GM12875 (cell line): ENCODE measurements around the gene GPI.
A peak's percentile ranks its signal among the peaks of the same experiment; 100 is the strongest.

Source experiments
- H3K4me3 ChIP-seq: one replicate; pipeline ENCODE4 v1.5.1; 2011; ENCODE audit warnings: low read depth, low read length, control low read depth
- CTCF ChIP-seq: IDR thresholded peaks from 2 replicates; pipeline ENCODE4 v1.5.1; 2011; ENCODE audit warnings: low read depth, mild to moderate bottlenecking, control low read depth, inconsistent platforms, low read length, moderate library complexity, borderline replicate concordance; ENCODE audit not compliant: insufficient read depth

The GPI gene

GRCh38 chr19:34411216-34411615 is 46.2 kb downstream of the GPI start:
- TF ChIP-seq CTCF, result no peak
- H3K4me3 ChIP-seq, result no peak overlapping the region

DNA sequence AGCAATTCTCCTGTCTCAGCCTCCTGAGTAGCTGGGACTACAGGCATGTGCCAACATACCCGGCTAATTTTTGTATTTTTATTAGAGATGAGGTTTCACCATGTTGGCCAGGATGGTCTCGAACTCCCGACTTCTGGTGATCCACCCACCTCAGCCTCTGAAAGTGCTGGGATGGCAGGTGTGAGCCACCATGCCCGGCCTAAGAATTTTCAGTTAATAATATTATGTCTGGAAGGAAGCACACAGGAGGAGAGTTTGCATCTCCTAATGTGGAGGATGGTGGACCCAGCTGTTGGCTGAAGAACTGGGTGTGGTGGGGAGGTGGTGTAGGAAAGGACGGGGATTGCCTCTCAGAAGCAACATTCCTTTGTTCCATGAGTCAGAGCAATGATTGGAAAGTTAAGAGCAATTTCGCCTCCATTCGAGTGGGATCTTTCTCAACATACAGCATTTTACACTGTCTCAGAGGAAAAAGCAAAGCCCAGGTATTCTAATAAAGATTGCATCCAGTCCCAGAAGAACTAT is 51.1 kb downstream of the GPI start:
- no peak for TF ChIP-seq CTCF

DNA sequence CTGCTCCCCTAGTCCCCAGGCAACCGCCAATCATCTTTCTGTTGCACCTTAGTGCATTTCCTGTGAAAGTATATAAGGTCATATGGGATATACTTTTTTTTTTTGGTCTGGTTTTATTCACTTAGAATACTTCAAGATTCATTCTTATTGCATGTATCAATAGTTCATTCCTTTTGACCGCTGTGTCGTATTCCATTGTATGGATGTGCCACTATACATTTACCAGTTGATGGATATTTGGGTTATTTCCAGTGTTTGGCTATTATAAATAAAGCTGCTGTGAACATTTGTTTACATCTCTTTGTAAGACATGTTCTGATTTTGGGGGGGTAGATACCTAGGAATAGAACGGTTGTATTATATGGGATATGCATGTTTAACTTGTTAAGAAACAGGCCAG is 53.3 kb downstream of the GPI start:
- no peak overlapping the region for H3K4me3 ChIP-seq
- TF ChIP-seq CTCF, result no peak

More for the DNA sequence above, 51.1 kb downstream of the GPI start:
- no peak overlapping the region for H3K4me3 ChIP-seq

- TF ChIP-seq CTCF, result no peak
- H3K4me3 ChIP-seq, result no peak overlapping the region
Observed at GRCh38 chr19:34426096-34426661, 61.2 kb downstream of the GPI start.

- H3K4me3 ChIP-seq, result peak overlapping the region; percentile 90
- TF ChIP-seq CTCF, result no peak
Observed at GRCh38 chr19:34428549-34429285, 63.7 kb downstream of the GPI start.

GRCh38 chr19:34429553-34429952 is 64.6 kb downstream of the GPI start:
- TF ChIP-seq CTCF, result no peak
- H3K4me3 ChIP-seq, result peak overlapping the region; percentile 90

- no peak overlapping the region for H3K4me3 ChIP-seq
Observed at GRCh38 chr19:34430738-34431625, 66.0 kb downstream of the GPI start.

More at GRCh38 chr19:34430738-34431625, 66.0 kb downstream of the GPI start:
- peak; percentile 80 for TF ChIP-seq CTCF
